Lower lobe of right lung (tissue), 2 donors: ENCODE data around the gene TTBK2. TPM values are rescaled to one million over a fixed set of nuclear protein-coding genes. Genes with fewer than 3 reads are reported as not detected.

Experiments used
- ATAC-seq, 2 donors: fragments of 200-7000 bp; cut with Tn5 transposase; one replicate each; pipeline ENCODE4 v1.9.1; 2020 to 2022; ENCODE audit warnings: mild to moderate bottlenecking in 2 of 2, moderate library complexity in 2 of 2
- DNase-seq: peaks from one replicate; pipeline ENCODE4 v3.0.0-alpha.2; 2020
- H3K27ac ChIP-seq: fragments of 200-600 bp; one replicate; pipeline ENCODE4 v1.8.0; 2022
- H3K27me3 ChIP-seq: fragments of 200-600 bp; one replicate; pipeline ENCODE4 v1.8.0; 2022; ENCODE audit warnings: low read depth
- H3K36me3 ChIP-seq: fragments of 200-600 bp; one replicate; pipeline ENCODE4 v1.8.0; 2022; ENCODE audit warnings: mild to moderate bottlenecking
- H3K4me1 ChIP-seq: fragments of 200-600 bp; one replicate; pipeline ENCODE4 v1.8.0; 2022
- H3K4me3 ChIP-seq: fragments of 200-600 bp; one replicate; pipeline ENCODE4 v1.8.0; 2022; ENCODE audit warnings: mild to moderate bottlenecking
- H3K9me3 ChIP-seq: fragments of 200-600 bp; one replicate; pipeline ENCODE4 v1.8.0; 2022
- intact Hi-C: fragments of 100-400 bp; cut with DNase I; formaldehyde crosslinking; loops from one replicate; pipeline ENCODE4 v1.11.0; 2022
- total RNA-seq: library from RNA; stranded (reverse); fragmentation: NEBNext Ultra II Directional; extraction: Animal tissue kit (Norgen Biotek cat#: 25700); gene quantifications from one replicate; pipeline ENCODE4 v1.2.1, GENCODE V29; 2021
- TF ChIP-seq, protein P1 (sequence below): fragments of 200-600 bp; IDR thresholded peaks from one replicate; pipeline ENCODE4 v1.8.0; 2022; ENCODE audit warnings: antibody characterized with exemption, mild to moderate bottlenecking
- donor health status: DM: no; HTN: yes; CAD: no; lungs with severe emphysema.

Gene TTBK2
- total RNA-seq, 1 donor from 2014 or later = 19.1 TPM

DNA sequence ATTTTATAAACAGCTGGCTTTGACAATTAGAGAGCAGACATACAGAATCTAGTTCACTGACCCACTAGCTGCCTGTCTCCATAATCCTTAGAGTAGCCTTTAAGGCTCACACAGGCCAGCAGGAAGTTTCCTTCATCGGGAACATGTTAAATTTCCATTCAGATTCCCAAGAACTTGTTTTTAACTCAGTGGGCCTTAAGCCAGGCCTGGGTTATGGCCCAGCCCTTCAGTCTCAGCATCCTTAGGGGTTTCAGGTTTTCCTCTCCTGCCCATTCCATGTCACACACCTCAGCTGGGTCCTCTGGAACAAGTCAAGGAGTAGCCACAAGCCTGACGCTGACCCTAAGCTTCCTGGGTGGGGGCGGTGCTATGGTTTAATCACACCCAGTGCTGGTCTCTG lies 198.7 kb downstream of the TTBK2 start:
- Histone ChIP-seq H3K27ac (no peak overlapping the region), H3K27me3 (no peaks in the 10 kb centered on the region), H3K36me3 (peaks cover 88% of the 10 kb centered on the region), H3K4me1 (no peaks in the 10 kb centered on the region), H3K9me3 (no peaks in the 10 kb centered on the region), H3K4me3 (no peak overlapping the region)
- intact Hi-C loops = no loop called here
- TF ChIP-seq, protein P1, sequence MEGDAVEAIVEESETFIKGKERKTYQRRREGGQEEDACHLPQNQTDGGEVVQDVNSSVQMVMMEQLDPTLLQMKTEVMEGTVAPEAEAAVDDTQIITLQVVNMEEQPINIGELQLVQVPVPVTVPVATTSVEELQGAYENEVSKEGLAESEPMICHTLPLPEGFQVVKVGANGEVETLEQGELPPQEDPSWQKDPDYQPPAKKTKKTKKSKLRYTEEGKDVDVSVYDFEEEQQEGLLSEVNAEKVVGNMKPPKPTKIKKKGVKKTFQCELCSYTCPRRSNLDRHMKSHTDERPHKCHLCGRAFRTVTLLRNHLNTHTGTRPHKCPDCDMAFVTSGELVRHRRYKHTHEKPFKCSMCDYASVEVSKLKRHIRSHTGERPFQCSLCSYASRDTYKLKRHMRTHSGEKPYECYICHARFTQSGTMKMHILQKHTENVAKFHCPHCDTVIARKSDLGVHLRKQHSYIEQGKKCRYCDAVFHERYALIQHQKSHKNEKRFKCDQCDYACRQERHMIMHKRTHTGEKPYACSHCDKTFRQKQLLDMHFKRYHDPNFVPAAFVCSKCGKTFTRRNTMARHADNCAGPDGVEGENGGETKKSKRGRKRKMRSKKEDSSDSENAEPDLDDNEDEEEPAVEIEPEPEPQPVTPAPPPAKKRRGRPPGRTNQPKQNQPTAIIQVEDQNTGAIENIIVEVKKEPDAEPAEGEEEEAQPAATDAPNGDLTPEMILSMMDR = no peak
- DNase-seq (no peak), ATAC-seq (no peak)

DNA sequence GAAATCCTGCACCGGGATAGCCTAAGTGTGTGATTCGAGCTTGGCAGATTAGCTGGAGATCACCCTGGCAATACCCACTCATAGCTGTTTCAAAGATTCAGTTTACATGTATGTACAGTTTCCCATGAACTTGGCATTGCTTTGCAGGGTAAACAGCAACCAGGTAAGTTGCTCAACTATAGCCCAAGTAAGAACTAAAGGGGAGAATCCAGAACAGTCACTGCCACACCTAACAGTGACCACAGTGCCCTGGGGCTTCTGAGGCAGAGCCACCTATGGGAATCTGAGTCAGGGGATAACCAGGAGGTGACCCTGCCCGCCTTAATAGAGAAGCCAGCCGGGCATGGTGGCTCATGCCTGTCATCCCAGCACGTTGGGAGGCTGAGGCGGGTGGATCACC lies 199.6 kb downstream of the TTBK2 start:
- Histone ChIP-seq H3K36me3 (peaks cover 79% of the 10 kb centered on the region), H3K27me3 (no peaks in the 10 kb centered on the region), H3K27ac (no peak overlapping the region), H3K4me3 (no peak overlapping the region), H3K4me1 (no peaks in the 10 kb centered on the region), H3K9me3 (no peaks in the 10 kb centered on the region)
- ATAC-seq (no peak), DNase-seq (no peak)
- TF ChIP-seq, protein P1 = no peak
- intact Hi-C loops = no loop called here

DNA sequence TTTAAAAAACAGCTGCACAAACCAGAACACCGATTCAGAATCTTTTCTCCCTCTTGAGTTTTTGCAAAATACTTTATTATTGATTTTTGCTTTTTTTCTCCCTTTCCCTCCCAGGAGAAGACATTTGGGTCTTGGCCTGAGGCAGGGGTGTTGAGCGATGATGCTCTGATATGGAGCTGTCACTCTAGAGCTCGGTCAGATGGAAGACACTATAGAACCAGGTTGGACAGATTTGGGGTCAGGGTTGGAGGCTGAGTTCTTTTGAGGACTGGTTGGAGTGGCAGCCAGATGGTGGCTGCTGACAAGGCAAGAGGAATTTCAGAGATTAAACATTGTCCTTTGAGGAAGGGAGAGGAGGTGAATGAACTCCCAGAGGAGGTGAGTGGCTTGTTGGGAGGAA lies 200.5 kb downstream of the TTBK2 start:
- Histone ChIP-seq H3K27ac (no peak overlapping the region), H3K9me3 (no peaks in the 10 kb centered on the region), H3K36me3 (peaks cover 69% of the 10 kb centered on the region), H3K4me1 (no peaks in the 10 kb centered on the region), H3K27me3 (no peaks in the 10 kb centered on the region), H3K4me3 (no peak overlapping the region)
- DNase-seq (no peak), ATAC-seq (no peak)
- intact Hi-C loops = no loop called here
- TF ChIP-seq, protein P1 = no peak

DNA sequence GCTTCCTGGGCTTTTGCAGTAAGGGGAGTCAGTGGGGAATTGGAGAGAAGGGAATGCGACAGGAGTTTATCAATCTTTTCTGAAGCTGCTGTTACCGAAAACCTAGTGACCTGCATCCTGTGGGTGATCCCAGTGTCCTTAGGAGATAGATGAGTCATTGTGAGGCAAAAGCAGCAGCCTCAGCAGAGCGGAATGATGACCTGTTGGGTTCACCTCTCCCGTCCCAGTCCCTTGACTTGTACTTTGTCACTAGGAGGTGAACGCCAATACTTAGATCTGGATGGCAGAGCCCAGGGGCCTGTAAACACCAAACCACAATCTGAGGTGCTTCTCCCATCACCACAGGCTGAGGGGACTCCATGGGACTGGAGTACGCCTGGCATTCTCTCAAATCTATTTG lies 201.5 kb downstream of the TTBK2 start:
- DNase-seq (no peak), ATAC-seq (no peak)
- TF ChIP-seq, protein P1 = no peak
- Histone ChIP-seq H3K27ac (no peak overlapping the region), H3K27me3 (no peaks in the 10 kb centered on the region), H3K36me3 (peaks cover 59% of the 10 kb centered on the region), H3K4me3 (no peak overlapping the region), H3K9me3 (no peaks in the 10 kb centered on the region), H3K4me1 (no peaks in the 10 kb centered on the region)
- intact Hi-C loops = no loop called here

DNA sequence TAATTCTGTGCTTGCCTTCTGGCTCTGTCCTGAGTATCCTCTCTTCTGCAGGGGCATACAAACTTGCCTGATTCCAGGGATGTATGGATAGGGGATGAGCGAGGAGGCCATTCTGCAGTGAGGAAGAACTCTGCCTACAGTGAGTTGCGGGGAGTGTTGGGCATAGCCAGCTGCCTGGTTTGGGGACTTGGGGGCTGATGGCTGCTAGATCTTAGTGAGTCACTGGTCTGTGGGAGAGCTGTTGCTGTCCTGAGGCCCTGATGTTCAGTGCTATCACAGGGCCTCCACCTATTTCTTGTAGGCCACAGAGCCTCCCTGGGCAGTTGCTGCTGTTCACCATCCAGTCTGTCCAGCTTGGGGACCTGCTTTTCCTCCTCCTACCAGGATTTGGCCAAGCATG lies 204.0 kb downstream of the TTBK2 start:
- intact Hi-C loops = no loop called here
- H3K4me3 ChIP-seq = no peak overlapping the region
- no peaks in the 10 kb centered on the region for H3K9me3 ChIP-seq
- peaks cover 37% of the 10 kb centered on the region for H3K36me3 ChIP-seq
- H3K27me3 ChIP-seq = no peaks in the 10 kb centered on the region
- H3K27ac ChIP-seq = no peak overlapping the region
- no peaks in the 10 kb centered on the region for H3K4me1 ChIP-seq
- DNase-seq (no peak), ATAC-seq (no peak)
- TF ChIP-seq, protein P1 = no peak

DNA sequence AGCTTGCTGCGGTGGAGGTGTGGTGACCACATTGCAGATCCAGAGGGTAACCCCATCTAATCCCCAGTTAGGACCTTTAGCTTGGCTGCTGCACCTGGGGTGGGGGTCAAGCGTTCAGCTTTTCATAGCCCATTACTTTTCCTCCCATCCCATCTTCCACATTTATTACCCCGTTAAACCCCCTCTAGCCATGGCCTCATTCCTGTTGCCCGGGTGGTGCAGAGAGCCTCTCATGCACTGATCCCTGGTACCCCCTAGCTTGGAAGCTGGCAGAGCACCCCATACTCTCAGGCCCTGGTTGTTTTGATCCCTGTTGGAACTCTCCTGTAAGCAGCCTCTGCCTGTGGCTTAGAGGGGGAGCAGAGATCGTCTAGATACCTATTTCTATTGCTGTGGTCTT lies 204.5 kb downstream of the TTBK2 start:
- ATAC-seq = no peak
- Histone ChIP-seq H3K36me3 (peaks cover 35% of the 10 kb centered on the region), H3K27ac (no peak overlapping the region), H3K9me3 (no peaks in the 10 kb centered on the region), H3K27me3 (no peaks in the 10 kb centered on the region), H3K4me1 (no peaks in the 10 kb centered on the region), H3K4me3 (no peak overlapping the region)
- intact Hi-C loops = no loop called here
- TF ChIP-seq, protein P1 = no peak
- DNase-seq = no peak
